Stimulated activated CD8-positive, alpha-beta memory T cell treated with anti-CD3 and anti-CD28 coated beads, Interleukin-7, amount 100 ng/mL, for 48 hours (primary cell): ENCODE measurements around the gene TXNDC11.

Source experiments
- DNase-seq, 2 donors: peaks; one replicate each; pipeline ENCODE4 v3.0.0-alpha.2; 2020; ENCODE audit warnings: low read depth in 1 of 2; ENCODE audit errors: extremely low read depth in 1 of 2

Gene TXNDC11

DNA sequence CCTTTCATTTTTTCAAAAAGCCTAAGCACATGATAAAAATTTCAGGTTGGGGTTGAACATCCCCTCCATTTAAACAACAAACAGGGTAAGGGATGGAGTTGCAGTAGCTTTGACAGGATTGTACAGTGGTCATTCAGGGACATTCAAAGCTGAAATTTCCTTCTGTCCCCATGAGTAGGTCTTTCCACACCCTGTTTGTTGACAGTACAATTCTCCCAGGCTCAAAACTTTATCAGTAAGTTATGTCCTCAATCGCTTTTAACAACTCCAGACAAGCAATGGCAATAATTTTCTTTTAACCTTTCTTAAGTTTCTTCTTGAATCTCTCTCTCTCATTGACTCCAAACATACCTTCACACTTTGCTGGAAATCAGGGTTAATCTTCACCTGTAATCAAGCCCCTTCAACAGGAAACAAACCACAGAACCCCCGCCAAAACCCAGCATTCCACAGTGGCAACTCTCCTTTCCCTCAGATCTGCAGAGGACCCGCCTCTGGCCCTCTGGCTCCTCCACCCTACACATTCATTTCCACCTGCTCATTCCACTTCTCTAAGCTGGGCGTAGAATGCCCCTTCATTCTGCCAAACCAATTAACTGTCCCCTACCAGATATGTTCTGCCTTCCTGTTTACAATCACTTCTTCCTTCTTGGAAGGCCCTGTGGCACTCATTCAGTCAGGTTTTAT, 20.7 kb downstream of the TXNDC11 start:
- no peak for DNase-seq

- DNase-seq, result no peak
These were observed 22.9 kb downstream of the TXNDC11 start for GRCh38 chr16:11719762-11720161.

GRCh38 chr16:11719171-11719570, 23.5 kb downstream of the TXNDC11 start:
- no peak for DNase-seq

GRCh38 chr16:11717811-11718210, 24.8 kb downstream of the TXNDC11 start:
- DNase-seq, result no peak

DNA sequence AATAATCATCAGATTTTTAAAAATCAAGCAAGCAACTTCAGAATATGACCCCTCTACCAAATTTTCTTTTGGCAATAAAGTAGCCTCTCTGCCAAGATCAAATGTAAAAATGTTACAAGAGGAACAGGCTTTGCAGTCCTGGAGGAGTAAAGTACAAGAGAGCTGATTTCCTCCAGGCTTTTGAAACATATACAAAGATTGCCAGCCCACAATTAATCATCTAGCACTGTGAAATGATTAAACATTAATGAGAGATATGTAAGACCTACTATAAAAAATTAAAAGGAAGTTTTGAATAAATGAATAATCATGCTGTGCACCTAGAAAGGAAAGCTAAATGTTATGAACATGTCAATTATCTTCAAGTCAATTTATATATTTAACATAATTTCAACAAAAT, 26.3 kb downstream of the TXNDC11 start:
- no peak for DNase-seq

GRCh38 chr16:11715246-11715947, 27.3 kb downstream of the TXNDC11 start:
- DNase-seq, result no peak

DNA sequence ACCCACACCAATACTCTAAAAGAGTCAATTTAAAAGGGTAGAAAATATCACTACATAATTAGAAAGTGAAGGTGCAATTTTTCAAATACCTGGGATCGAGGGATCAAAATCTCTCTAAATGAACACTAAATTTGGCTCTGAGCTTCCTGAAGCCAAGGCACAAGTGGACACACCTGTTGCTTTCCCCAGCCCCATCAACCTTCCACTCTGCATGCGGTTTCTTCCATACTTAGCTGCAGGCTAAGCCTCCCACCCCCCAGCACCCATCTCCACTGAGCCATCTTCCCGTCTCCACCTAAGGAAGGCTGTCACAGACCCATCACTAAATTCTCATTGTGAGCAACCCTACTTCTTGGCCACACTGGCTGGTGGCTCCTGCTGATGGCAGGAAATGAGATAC, 30.5 kb downstream of the TXNDC11 start:
- DNase-seq, result no peak

GRCh38 chr16:11711662-11712061, 31.0 kb downstream of the TXNDC11 start:
- DNase-seq, result no peak

- no peak for DNase-seq
These were observed 34.2 kb downstream of the TXNDC11 start for GRCh38 chr16:11708421-11708820.

GRCh38 chr16:11707679-11708197, 34.9 kb downstream of the TXNDC11 start:
- no peak for DNase-seq

DNA sequence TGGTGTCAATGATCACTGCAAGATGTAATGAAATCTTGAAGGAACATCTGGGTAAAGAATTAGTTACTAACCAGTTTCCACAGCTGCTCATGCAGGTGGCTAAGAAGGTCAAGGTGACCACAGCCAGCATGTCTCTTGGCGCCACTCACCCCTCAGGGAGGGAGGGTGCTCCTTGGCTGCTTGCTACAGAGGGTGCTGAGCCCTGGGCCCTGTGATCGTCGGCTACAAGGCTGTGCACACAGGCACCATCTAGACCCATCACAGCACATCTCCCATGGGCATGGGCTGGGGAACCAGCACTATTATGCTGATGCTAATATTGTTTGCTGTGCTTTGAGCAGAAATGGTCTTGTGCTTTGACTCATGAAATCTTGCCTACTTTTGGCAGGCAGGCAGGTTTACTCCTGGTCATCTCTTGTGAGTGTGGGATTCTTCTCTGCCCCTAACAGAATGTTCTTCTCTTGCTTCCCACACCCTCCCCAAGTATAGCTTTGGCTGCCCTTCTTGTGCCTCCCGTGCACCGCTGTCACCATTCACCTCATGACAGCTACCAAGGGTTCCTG, 36.4 kb downstream of the TXNDC11 start:
- no peak for DNase-seq

GRCh38 chr16:11705311-11706025, 37.2 kb downstream of the TXNDC11 start:
- no peak for DNase-seq

DNA sequence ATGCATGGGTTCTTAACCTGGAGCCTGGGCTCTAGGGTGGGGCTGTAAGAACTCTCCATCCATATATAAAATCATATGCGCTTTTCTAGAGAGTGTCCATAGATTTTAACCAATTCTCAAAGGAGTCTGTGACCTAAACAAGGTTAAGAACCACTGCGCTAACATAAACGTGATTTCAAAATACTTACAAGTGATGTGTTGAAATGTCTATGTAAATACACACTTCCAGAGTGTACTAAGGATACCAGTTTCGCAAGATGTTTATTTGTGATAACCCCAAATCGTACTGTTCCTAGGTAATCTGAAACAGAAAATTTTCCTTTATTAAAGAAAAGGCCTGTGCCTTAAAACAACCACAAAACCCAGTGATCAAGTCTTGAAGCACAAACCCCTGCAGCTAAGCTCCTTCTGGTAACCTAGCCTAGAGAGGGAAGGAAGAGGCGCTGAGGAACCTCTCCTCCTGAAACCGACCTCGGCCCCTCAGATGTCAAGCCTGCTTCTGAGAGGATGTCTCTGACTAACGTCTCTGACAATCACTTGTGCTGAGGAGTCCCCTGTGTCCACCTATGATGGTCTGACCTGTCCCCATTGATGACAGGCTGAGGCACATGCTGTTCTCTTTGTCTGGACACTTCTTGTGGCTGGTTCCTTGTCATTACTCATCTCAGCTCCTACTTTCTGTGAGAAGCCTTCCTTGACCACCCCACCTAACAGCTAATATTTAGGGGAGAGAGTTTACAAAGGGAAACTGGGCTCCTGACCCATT, 42.2 kb downstream of the TXNDC11 start:
- DNase-seq, result no peak

DNA sequence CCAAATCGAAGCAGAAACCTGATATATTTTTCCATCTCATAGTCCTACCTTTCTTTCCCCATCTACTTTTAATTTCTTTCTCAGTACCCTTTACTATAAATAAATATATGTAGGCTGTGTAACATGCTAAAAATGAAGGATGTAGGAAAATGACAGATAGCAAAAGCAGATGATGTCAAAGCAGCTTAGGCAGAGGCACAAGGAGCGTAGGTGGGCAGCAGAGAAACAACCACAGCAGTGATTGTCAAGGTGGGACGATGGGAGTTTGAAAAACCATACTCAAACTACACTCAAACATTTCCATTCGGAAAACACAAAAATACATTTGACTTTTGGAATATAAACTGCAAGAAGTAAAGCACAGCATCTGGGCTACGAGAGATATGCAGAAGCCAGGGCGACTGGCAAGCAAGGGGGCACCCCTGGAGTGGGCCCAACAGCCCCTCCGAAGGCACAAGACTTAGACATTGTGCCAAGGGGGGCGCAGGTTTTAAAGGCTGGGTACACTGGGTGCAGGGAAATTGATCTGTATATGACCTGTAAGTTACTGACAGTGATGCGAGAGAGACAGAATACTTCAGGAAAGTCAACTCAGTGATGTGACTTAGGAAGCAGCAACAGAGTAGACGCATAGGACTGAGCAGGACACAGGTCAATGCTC, 43.3 kb downstream of the TXNDC11 start:
- DNase-seq, result no peak

- DNase-seq, result peak in 1 of 2 donors; percentile 24
These were observed 44.4 kb downstream of the TXNDC11 start for GRCh38 chr16:11698271-11698689.

DNA sequence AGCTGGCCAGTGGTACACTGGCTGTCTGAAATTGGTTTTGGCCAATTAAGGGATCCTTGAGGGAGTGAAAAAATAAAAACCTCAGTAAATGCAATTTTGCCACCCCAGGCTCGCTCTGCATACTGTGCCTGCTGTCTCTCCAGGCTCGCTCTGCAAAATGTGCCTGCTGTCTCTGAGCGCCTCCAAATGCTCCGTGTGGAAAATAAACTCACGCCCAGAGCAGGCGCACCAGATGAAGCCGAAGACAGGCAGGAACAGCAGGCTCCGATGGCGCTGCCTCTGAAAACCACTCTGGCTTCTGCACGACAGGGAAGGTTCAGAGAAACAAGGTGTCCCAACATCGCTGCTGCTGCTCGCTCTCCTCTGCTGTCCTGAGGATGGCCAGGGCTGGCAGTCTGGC, 45.3 kb downstream of the TXNDC11 start:
- DNase-seq, result no peak

GRCh38 chr16:11696266-11697012, 46.2 kb downstream of the TXNDC11 start:
- peak in 1 of 2 donors; percentile 12 for DNase-seq

GRCh38 chr16:11692651-11693050, 50.0 kb downstream of the TXNDC11 start:
- no peak for DNase-seq

DNA sequence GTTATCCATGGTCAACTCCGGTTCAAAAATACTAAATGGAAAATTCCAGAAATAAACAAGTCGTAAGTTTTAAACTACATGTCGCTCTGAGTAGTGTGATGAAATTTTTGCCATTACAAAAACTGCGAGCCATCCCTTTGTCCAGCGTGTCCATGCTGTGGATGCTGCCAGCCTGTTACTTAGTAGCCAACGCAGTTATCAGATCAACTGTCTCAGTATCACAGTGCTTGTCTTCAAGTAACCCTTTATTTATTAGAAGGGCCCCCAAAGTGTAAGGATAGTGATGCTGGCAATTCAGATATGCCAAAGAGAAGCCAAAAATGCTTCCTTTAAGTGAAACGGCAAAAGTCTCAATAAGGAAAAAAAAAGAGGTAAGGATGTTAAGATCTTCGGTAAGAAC, 50.5 kb downstream of the TXNDC11 start:
- DNase-seq, result no peak
